Adipose tissue (tissue), 3 donors: ENCODE results near the gene SLC35F3. TPM values are rescaled to one million over a fixed set of nuclear protein-coding genes. Genes with fewer than 3 reads are reported as not detected.
"Not testable (repeated sequence)": the region's sequence is repeated elsewhere in the genome, so short reads cannot be mapped to it uniquely, and the experiment has no call there.

Experiments used
- H3K27ac ChIP-seq: one replicate; pipeline ENCODE4 v1.5.1; 2013; ENCODE audit warnings: low read depth, low read length
- WGBS, 3 donors: extraction: QIAGEN DNeasy Blood & Tissue Kit; methylation state at CpG; one replicate each; pipeline ENCODE4 v1.1.7; 2013; 5-methylcytosine and 5-hydroxymethylcytosine counted together
- polyA plus RNA-seq, 3 donors: library from polyadenylated mRNA; stranded (reverse); fragments of 200-250 nt; gene quantifications; one replicate each; pipeline ENCODE4 v1.2.3, GENCODE V29; 2013
- donor health status: healthy with polysubstance abuse.
- donor health status: Bipolar disorder and iron deficiency.
- donor health status: healthy.

SLC35F3 gene
- polyA plus RNA-seq, 3 donors, result 0.03 to 4.0 TPM; not detected in 1

GRCh38 chr1:234197839-234198238, 293.4 kb downstream of the SLC35F3 start:
- H3K27ac ChIP-seq, result no peak overlapping the region

GRCh38 chr1:234199476-234200127, 295.1 kb downstream of the SLC35F3 start:
- no peak overlapping the region for H3K27ac ChIP-seq
- whole genome bisulfite sequencing, 3 donors, result 52 to 73% (median 65%) methylated on average over 2 of the region's 2 CpGs

GRCh38 chr1:234200566-234200965, 296.1 kb downstream of the SLC35F3 start:
- WGBS, 3 donors, result 42 to 67% (median 56%) methylated on average over 4 of the region's 4 CpGs
- H3K27ac ChIP-seq, result no peak overlapping the region

DNA sequence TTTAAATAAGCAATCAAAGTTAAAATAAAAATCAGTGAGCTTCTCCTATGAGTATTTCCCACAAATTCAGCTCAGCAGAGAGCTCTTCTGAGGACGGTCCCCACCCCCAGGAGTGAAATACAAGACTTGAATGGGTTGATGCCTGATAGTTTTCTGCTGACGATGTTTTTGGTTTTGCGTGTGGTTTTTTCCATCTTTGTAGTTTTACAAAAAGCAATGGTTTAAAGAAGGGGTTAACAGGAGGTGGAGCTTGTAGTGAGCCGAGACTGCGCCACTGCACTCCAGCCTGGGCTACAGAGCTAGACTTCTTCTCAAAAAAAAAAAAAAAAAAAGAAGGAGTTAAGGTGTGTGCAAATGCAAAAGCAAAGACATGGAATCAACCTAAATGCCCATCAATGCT, 297.1 kb downstream of the SLC35F3 start:
- H3K27ac ChIP-seq, result no peak overlapping the region
- 62 to 76% (median 72%) methylated on average over 5 of the region's 5 CpGs for WGBS, 3 donors

DNA sequence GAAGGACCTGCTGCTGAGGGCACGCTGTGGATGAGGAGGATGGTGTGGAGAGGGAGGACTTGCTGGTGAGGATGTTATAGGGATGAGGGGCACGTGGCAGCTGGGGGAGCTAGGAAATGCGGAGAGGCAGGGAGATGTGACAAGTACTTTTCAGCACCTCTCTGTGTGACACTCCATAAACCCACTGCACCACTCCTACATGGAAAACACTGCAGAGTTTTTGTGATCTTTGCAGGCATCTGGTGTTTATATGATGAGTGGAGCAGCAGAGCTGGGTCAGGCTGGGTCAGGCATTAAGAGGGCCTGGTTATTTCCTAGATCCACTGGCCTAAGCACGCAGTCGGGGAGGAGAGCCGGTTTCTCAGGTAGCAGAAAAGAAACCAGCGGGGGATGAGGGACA, 301.5 kb downstream of the SLC35F3 start:
- 51 to 68% (median 55%) methylated on average over 7 of the region's 7 CpGs for WGBS, 3 donors
- H3K27ac ChIP-seq, result no peak overlapping the region

GRCh38 chr1:234206651-234207284, 302.3 kb downstream of the SLC35F3 start:
- 75 to 82% (median 77%) methylated on average over 18 of the region's 18 CpGs for WGBS, 3 donors
- H3K27ac ChIP-seq, result no peak overlapping the region

DNA sequence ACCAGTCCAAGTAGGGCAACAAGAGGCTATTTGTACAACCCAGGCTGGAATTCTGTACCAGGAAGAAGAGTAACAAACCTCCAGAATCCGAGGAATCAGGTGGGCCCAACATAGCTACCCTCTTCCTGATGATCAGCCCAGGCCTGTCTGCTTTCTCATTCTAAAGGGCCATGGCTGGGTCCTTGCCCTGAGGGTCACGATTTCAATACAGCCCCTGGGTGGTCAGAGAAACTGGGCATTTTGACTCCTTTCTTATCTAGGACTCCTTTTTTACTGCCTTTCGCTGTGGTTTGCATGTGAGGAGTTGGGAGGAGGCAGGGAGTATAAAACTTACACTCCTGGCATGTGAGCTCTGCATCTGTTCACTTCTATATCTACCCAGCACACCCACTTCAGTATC, 303.9 kb downstream of the SLC35F3 start:
- no peak overlapping the region for H3K27ac ChIP-seq
- WGBS, 3 donors, result 53 to 66% (median 56%) methylated on average over 3 of the region's 3 CpGs

DNA sequence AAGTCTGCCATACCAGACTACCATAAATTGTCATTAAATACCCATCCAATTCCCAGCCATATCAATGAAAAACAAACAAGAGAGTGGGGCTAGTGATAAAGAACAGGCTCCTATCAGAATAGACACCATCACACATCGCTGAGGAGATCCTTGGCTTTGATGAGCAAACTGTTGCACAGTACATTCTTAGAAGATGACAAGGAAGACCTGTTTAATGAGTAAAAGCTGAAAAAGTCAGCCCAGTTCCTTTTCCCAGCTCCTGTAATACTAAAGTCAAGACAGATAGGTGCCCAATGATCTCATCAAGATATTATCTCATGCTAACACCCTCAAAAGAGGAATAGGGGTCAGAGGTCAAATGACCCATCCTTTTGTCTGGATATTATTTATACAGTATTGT, 304.3 kb downstream of the SLC35F3 start:
- no peak overlapping the region for H3K27ac ChIP-seq
- WGBS, 3 donors, result 48 to 73% (median 65%) methylated on average over 1 of the region's 1 CpG

DNA sequence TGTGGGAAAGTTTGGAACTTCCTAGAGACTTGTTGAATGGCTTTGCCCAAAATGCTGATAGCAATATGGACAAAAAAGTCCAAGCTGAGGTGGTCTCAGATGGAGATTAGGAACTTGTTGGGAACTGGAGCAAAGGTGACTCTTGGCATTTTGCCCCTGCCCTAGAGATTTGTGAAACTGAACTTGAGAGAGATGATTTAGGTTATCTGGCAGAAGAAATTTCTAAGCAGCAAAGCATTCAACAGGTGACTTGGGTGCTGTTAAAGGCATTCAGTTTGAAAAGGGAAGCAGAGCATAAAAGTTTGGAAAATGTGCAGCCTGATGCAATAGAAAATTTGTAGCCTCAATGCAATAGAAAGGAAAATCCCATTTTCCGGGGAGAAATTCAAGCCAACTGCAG, 306.0 kb downstream of the SLC35F3 start:
- WGBS, 3 donors, result 87 to 94% (median 91%) methylated on average over 1 of the region's 1 CpG
- not testable (repeated sequence) for H3K27ac ChIP-seq

- WGBS, 3 donors, result 66 to 76% (median 69%) methylated on average over 2 of the region's 2 CpGs
- not testable (repeated sequence) for H3K27ac ChIP-seq
Measured at GRCh38 chr1:234211855-234212254, 307.4 kb downstream of the SLC35F3 start.

DNA sequence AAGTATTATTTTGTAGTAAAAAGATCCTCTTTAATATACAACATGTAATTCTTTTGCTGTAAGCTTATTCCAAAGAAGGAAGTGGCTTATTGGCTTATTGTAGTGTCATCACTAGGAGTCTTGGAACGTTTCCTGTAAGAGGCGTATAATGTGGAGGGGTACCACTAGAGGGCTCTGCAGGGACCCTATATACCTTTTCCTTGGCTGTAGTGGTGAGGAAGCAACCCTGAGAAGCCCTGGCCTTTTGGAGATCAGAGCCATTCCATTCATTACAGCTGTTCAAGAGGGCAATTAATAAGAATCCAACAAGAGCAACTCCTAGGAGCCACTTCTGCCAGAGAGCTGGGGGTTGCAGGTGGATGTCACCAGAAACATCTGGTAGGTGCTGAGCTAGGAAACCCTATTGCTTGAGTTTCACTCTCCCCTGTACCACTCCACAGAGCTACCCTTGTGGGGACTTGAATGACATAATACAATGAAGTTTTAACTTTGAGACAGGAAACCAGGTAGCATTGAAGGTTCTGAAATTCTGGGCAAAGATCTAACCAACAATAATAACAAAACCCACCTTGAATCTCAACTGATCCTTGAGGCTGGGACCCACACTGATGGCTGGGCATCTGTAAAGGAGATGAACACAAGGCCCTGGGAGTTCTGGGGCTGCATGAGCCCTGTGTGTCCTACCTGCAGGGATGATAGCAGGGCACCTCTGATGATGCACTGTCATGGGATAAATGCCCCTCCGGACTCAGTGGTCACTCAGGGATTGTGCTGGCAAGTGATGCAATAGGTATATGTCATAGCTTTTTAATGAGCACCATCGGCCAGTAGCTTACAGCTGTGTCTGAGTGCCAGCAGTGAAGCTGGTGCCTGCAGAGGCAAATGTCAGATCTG, 308.5 kb downstream of the SLC35F3 start:
- WGBS, 3 donors, result 36 to 45% (median 38%) methylated on average over 4 of the region's 4 CpGs
- no peak overlapping the region for H3K27ac ChIP-seq

DNA sequence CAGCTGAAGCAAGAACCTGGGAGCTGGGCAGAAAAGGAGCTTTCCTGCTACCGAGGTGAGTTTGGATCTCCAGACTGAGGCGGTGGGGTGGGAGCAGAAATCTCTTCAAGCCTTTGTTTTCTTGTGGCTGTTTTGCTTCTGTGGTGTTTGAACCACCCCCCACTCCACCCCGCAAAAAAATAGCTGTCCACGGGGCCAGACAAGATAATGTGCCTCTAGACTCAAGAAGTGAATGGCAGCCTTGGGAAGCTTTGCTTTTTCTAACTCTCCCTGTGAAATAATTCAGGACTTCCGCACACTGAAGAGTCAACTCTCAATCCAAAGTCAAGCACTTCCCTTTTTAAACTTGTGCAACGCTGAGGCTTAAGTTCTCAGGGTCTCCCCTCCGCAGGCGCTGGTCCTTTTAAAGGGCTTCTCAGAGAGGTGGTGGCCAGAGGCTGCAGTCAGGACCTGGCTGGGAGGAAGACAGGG, 309.2 kb downstream of the SLC35F3 start:
- no peak overlapping the region for H3K27ac ChIP-seq
- WGBS, 3 donors, result 18 to 23% (median 19%) methylated on average over 8 of the region's 8 CpGs

DNA sequence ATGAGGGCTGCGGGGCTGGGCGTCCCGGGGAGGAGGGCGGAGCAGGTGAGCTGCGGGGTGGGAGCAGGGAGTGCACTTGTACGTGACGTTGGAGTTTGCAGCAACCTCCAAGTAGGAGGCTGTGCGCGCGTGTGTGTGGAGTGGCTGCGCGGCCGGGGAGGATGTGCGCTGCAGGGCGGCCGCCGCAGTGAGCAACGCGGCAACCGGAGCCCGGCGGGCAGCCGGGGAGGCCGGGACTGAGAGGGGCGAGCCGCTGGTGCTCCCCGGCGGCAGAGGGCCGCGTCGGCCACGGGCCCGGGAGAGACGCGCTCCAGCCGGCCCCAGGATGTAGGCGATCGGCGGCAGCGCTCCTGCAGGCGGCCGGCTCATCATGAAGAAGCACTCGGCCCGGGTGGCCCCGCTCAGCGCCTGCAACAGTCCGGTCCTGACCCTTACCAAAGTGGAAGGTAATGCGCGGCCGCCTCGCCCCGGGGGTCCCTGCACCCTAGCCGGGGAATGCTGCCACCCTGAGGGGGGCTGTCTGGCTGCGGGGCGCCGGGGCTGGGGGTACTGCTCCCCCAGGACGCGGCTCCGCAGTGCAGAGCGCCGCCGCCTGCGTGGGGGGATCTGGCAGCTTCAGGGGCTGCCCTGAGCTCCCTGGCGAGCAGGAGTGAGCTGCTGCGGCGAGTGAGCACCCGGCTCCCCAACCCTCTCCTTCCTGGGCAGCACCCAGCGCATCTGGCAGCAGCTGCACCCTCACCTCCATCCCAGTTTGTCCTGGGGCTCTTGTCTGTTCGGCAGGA, 309.8 kb downstream of the SLC35F3 start:
- WGBS, 3 donors, result 0 to 2% (median 1%) methylated on average over 58 to 69 of the region's 69 CpGs
- H3K27ac ChIP-seq, result no peak overlapping the region

DNA sequence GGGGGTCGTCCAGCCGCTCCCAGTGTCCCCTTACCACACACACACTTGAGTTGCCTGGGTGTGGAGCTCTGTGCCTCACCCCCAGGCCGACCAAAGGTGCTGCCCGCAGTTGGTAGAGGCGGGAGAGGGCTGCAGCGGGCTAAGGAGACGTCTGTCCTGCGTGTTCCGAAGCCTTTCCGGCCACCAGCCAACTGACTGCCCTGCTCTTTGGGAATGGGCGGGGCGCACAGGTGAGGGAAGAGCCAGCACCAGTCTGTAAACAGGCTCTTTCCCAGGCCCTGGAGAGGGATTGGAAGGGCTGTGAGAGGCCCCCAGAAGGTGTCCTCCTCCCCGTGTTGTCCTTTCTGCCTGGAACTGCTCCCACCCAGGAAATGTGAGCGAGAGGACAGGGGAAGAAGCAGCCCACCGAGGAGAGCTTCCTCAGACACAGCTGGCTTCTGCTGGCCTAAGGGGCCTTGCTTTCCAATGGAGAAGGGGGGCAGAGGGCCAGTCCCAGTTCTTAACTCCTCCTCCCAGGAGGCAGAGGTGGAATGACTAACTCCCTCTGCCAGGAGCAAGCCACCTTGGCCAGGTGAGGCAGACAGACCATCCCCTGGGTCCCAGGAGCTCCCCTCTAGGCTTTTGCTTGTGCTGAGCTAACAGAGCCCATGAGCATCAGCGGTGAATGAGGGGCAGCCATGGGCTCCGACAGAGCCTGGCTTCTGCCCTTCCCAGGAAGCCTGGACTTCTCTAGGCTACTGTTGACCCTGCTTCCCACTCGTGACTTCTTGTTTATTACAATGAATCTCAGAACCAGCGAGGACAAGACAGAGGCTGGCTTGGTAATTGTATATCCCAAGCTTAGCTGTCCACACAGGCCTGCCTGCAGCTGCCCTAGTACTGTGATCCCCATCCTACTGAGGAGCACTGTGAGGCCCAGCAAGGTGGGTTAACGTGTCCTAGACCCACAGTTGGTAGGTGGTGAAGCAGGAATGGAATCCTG, 310.7 kb downstream of the SLC35F3 start:
- WGBS, 3 donors, result 30 to 46% (median 43%) methylated on average over 19 to 20 of the region's 20 CpGs
- H3K27ac ChIP-seq, result no peak overlapping the region

GRCh38 chr1:234216116-234216703, 311.7 kb downstream of the SLC35F3 start:
- no peak overlapping the region for H3K27ac ChIP-seq
- 80 to 88% (median 81%) methylated on average over 8 of the region's 8 CpGs for WGBS, 3 donors

DNA sequence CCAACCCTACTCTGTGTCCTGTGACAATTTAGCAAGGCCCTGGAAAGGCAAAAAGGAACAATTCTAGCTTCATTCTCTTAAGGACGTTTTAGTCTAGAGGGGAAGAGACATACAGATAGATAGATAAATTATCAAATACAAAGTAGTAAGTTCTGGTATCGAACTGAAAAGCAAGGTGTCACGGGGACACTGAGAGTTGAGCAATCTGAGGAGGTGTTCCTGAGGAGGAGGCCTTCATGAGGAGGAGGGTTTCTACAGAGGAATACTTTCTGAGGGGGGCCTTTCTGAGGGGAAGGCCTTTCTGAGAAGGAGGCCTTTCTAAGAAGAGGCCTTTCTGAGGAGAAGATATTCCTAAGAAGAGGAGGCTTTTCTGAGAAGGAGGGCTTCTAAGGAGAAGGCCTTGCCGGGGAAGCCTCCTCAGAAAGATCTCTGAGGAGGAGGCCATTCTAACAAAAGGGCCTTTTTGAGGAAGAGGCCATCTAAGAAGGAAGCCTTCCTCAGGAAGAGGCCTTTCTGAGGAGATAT, 312.9 kb downstream of the SLC35F3 start:
- WGBS, 3 donors, result 72 to 84% (median 75%) methylated on average over 4 of the region's 4 CpGs
- no peak overlapping the region for H3K27ac ChIP-seq

DNA sequence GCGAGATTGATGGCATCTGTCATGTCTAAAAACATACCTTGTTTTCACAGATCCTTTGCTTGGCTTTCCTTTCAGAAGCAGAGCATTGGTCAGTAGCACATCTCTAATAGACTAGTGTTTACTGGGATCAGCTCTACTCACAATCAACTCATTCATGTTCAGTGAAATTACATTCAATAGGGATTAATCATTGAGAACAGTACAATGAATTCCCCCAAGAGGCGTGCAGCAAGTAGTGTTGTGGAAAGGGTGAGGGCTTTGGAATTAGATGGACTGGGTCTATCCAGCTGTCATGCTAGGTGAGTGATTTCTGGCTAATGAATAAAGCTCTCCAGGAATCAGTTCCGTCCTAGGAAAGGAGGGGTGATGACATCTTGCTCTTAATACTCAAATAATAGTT, 313.6 kb downstream of the SLC35F3 start:
- no peak overlapping the region for H3K27ac ChIP-seq
- WGBS, 3 donors, result 78 to 93% (median 88%) methylated on average over 3 of the region's 3 CpGs
